Stimulated activated CD8-positive, alpha-beta memory T cell treated with anti-CD3 and anti-CD28 coated beads, Interleukin-7, amount 100 ng/mL, for 48 hours (primary cell): ENCODE data around the gene KDM6B.

Experiments used
- DNase-seq, 2 donors: peaks; one replicate each; pipeline ENCODE4 v3.0.0-alpha.2; 2020; ENCODE audit warnings: low read depth in 1 of 2; ENCODE audit errors: extremely low read depth in 1 of 2

The KDM6B gene

GRCh38 chr17:7875804-7876370 lies 41.9 kb downstream of the KDM6B start:
- DNase-seq: no peak

DNA sequence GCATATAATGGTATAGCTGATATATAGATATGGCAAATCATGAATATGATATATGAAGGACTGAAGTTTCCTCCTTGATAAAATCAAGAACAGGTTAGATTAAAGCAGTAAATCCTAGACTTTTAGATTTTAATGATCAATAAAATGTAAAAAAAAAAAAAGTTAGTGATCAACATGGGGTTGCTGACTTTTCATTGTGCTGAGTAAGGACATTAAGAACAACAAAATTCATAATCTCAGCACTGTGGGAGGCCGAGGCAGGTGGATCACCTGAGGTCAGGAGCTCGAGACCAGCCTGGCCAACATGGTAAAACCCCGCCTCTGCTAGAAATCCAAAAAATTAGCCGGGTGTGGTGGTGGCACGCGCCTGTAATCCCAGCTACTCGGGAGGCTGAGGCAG lies 44.2 kb downstream of the KDM6B start:
- no peak for DNase-seq

- no peak for DNase-seq
Measured at GRCh38 chr17:7880076-7880868, 46.3 kb downstream of the KDM6B start.

DNA sequence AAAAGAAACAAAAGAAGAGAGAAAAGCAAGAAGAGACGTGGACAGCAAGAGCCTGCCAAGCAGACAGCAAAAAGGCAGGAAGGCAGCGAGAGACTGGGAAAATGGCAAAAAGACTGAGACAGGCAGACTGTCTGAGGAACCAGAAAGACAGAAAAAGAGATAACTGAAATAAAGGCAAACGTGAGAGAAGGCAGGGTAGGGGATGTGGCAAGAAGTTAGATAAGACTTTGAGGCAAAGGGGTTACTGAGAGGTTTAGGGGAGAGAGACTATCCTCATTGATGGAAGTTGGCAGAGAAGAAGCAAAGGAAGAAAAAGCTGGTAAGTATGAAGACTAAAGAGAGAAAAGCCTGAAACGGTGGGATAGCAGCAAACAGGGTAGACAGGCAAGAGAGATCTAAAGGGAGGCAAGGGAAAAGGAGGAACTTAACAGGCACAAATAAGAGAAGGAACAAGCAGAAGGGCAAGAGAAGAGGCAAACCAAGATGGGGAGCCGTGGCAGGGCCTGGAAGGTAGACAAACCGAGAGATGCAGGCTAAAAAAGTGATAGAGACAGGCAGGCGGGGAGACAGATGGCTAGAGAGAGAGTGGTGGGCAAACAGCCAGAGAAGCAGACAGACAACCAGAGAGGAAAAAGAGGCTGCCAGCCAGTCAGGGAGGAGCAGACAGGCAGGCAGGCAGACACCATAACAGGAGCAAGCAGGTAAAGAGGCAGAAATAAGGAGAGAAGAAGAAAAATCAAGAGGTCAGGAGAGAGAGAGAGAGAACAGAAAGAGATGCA lies 47.4 kb downstream of the KDM6B start:
- DNase-seq: no peak

- DNase-seq: no peak
Measured at GRCh38 chr17:7882068-7882467, 48.1 kb downstream of the KDM6B start.

GRCh38 chr17:7882629-7883028 lies 48.6 kb downstream of the KDM6B start:
- no peak for DNase-seq
